ENCODE measurements around the gene OR52I2.

DNA sequence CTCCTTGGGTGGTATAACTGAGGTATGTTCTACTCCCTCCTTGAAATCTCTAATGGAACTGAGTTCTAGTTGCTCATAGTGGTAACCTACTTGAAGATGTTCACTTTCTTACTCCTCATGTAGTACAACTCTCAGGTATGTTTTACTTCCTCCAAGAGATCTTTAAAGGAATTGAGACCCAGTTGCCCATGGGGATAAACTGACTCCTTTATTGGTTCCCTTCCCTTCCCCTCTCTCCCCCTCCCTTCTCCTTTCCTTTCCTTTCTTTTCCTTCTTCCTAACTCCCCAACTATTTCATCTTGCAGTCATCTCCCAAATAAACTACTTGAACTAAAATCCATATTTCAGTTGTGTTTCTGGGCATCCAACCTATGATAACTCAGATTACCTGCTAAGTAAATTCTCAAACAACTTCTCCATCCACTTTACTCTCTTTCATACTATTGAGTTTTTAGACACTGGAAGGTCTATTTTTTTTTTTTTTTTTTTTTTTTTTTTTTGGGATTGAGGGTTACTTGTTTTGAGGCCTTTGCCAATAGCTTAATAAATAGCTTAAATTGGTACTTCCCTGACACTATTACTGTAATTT, 34.4 kb downstream of the OR52I2 start:
- TF ChIP-seq, protein P1, sequence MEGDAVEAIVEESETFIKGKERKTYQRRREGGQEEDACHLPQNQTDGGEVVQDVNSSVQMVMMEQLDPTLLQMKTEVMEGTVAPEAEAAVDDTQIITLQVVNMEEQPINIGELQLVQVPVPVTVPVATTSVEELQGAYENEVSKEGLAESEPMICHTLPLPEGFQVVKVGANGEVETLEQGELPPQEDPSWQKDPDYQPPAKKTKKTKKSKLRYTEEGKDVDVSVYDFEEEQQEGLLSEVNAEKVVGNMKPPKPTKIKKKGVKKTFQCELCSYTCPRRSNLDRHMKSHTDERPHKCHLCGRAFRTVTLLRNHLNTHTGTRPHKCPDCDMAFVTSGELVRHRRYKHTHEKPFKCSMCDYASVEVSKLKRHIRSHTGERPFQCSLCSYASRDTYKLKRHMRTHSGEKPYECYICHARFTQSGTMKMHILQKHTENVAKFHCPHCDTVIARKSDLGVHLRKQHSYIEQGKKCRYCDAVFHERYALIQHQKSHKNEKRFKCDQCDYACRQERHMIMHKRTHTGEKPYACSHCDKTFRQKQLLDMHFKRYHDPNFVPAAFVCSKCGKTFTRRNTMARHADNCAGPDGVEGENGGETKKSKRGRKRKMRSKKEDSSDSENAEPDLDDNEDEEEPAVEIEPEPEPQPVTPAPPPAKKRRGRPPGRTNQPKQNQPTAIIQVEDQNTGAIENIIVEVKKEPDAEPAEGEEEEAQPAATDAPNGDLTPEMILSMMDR (IDR thresholded peaks at IDR 0.05): no peak
- no peak for TF ChIP-seq POLR2A (IDR thresholded peaks at IDR 0.05; ENCODE audit: low read depth)
- no peak for TF ChIP-seq POLR2AphosphoS5 (IDR thresholded peaks at IDR 0.05)
- TF ChIP-seq EP300 (IDR thresholded peaks at IDR 0.05): no peak

Measured in esophagus muscularis mucosa (tissue), 4 donors.